ENCODE data around the gene MTA3. TPM values are rescaled to one million over a fixed set of nuclear protein-coding genes. Genes with fewer than 3 reads are reported as not detected.
"Not testable (repeated sequence)": the region's sequence is repeated elsewhere in the genome, so short reads cannot be mapped to it uniquely, and the experiment has no call there.

The MTA3 gene
- total RNA-seq, 1 donor from 2014 or later, result 19.7 TPM

GRCh38 chr2:42601076-42601475, 32.6 kb downstream of the MTA3 start:
- ATAC-seq (no peak), DNase-seq (ENCODE audit: missing footprints) (no peak)
- intact Hi-C loops (cut with DNase I), result no loop called here

- intact Hi-C loops (cut with DNase I), result no loop called here
- ATAC-seq (no peak), DNase-seq (ENCODE audit: missing footprints) (no peak)
Observed at GRCh38 chr2:42602218-42602875, 33.9 kb downstream of the MTA3 start.

- no peak for ATAC-seq
- DNase-seq (ENCODE audit: missing footprints), result no peak
- intact Hi-C loops (cut with DNase I), result no loop called here
Observed at GRCh38 chr2:42602876-42603219, 34.4 kb downstream of the MTA3 start.

GRCh38 chr2:42604341-42604867, 36.0 kb downstream of the MTA3 start:
- ATAC-seq; intact Hi-C loops (cut with DNase I); DNase-seq (ENCODE audit: missing footprints): not testable (repeated sequence)

- ATAC-seq; intact Hi-C loops (cut with DNase I): not testable (repeated sequence)
Observed at GRCh38 chr2:42606166-42606565, 37.7 kb downstream of the MTA3 start.

DNA sequence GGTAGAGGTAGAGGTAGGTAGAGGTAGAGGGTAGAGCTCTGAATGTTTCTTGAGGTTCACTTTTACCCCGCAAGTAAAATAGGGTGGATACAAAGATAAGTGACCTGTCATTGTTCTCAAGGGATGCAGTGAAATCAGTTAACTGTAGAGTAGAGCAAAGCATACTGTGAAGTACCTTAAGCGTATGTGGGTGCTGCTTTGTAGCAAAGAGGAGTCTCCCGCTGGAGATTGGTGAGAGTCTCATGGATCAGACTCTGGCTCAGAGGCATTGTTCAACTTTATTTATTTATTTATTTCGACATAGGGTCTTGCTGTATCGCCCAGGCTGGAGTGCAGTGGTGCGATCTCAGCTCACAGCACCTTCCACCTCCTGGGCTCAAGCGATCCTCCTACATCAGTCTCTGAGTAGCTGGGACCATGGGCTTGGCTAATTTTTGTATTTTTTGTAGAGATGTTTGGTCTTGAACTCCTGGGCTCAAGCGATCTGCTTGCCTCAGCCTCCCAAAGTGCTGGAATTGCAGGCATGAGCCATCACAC, 38.7 kb downstream of the MTA3 start:
- intact Hi-C loops (cut with DNase I), result no loop called here
- DNase-seq (ENCODE audit: missing footprints), result no peak
- no peak for ATAC-seq

More at GRCh38 chr2:42606166-42606565, 37.7 kb downstream of the MTA3 start:
- not testable (repeated sequence) for DNase-seq (ENCODE audit: missing footprints)

- intact Hi-C loops (cut with DNase I), result no loop called here
- ATAC-seq, result no peak
- no peak for DNase-seq (ENCODE audit: missing footprints)
Observed at GRCh38 chr2:42613281-42614064, 45.0 kb downstream of the MTA3 start.

GRCh38 chr2:42614838-42615237, 46.4 kb downstream of the MTA3 start:
- intact Hi-C loops (cut with DNase I), result no loop called here
- ATAC-seq, result no peak
- no peak for DNase-seq (ENCODE audit: missing footprints)

DNA sequence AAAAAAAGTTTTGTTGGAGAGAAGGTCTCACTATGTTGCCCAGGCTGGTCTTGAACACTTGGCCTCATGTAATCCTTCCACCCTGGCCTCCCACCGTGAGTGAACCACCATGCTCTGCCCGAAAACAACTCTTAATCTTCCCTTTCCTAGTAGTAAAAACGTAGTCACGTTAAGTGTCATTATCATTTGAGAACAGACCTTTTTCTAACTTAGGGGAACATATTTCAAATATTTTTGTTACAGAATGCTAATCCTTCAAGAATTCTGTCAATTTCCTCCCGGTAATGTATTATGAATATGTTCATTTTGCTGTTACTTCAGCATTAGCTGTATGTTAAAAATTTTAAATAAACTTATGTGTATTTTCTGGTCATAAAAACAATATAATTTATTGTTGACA, 49.7 kb downstream of the MTA3 start:
- ATAC-seq, result no peak

DNA sequence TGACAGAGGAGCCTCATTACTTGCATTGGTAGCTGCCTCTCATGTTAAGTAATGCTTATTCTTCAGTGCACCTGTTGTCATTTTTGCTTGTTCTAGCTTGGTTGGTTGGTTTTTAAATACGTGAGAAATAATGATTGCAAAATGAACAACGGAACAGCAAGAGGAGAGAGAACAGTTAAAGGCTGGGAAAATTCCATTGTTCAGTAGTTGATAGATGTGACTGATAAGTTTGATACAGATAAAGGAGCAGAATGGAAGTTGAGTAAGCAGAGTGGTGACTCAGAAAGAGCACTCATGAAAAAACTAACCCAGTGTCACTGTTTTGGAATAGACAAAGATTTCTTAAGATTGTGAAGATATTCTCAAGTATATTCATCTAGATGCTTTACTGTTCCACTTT, 50.5 kb downstream of the MTA3 start:
- DNase-seq (ENCODE audit: missing footprints), result no peak
- intact Hi-C loops (cut with DNase I), result no loop called here

More for the DNA sequence above, 49.7 kb downstream of the MTA3 start:
- intact Hi-C loops (cut with DNase I), result no loop called here
- no peak for DNase-seq (ENCODE audit: missing footprints)

DNA sequence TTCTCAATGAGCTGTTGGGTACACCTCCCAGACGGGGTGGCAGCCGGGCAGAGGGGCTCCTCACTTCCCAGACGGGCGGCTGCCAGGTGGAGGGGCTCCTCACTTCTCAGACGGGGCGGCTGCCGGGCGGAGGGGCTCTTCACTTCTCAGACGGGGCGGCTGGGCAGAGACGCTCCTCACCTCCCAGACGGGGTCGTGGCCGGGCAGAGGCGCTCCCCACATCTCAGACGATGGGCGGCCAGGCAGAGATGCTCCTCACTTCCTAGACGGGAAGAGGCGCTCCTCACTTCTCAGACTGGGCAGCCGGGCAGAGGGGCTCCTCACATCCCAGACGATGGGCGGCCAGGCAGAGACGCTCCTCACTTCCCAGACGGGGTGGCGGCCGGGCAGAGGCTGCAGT, 53.2 kb downstream of the MTA3 start:
- ATAC-seq; intact Hi-C loops (cut with DNase I); DNase-seq (ENCODE audit: missing footprints): not testable (repeated sequence)

More for the DNA sequence above, 50.5 kb downstream of the MTA3 start:
- no peak for ATAC-seq

GRCh38 chr2:42622943-42623676, 54.7 kb downstream of the MTA3 start:
- intact Hi-C loops (cut with DNase I), result no loop called here
- no peak for ATAC-seq
- DNase-seq (ENCODE audit: missing footprints), result no peak

DNA sequence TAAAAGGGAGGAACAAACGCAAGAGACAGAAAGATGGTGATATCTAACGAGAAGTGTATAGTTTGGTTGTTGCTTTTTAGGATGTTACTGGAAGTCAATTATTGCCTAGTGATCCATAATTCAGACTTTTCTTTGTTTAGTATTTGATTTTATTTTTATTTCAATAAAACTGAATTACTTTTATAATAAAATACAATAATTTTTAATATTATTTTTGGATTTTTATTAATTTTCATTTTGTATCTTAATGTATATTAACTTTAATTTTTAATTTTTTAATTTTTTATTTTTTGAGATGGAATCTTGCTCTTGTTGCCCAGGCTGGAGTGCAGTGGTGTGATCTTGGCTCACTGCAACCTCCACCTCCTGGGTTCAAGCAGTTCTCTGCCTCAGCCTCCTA, 55.6 kb downstream of the MTA3 start:
- intact Hi-C loops (cut with DNase I), result no loop called here
- ATAC-seq (no peak), DNase-seq (ENCODE audit: missing footprints) (no peak)

DNA sequence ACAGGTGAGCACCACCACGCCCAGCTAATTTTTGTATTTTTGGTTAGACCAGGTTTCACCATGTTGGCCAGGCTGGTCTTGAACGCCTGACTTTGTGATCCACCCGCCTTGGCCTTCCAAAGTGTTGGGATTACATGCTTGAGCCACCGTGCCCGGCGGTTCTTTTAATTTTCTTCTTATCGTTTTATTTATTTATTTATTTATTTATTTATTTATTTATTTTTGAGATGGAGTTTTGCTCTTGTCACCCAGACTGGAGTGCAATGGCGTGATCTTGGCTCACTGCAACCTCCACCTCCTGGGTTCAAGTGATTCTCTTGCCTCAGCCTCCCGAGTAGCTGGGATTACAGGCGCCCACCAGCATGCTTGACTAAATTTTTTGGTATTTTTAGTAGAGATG, 59.6 kb downstream of the MTA3 start:
- ATAC-seq; intact Hi-C loops (cut with DNase I): not testable (repeated sequence)

DNA sequence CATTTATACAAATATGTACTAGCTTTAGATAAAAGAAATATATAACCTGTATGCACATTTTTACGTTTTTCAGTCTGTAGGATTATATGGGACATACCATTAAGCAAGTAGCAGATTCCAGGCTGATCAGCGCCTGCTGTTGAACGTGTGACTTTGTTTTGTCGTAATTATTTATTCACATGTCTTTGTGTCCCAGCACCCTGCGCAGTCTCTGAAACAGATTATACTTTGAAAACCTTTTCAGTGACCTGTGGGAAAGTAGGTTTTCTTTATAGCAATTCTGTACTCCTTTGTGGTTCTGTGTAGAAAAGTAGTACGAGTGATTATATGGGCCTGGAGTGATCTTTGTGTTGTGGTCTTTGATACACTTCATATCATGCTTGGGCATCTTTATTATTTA, 68.5 kb downstream of the MTA3 start:
- ATAC-seq (no peak), DNase-seq (ENCODE audit: missing footprints) (no peak)
- intact Hi-C loops (cut with DNase I), result no loop called here

More for the DNA sequence above, 59.6 kb downstream of the MTA3 start:
- not testable (repeated sequence) for DNase-seq (ENCODE audit: missing footprints)

DNA sequence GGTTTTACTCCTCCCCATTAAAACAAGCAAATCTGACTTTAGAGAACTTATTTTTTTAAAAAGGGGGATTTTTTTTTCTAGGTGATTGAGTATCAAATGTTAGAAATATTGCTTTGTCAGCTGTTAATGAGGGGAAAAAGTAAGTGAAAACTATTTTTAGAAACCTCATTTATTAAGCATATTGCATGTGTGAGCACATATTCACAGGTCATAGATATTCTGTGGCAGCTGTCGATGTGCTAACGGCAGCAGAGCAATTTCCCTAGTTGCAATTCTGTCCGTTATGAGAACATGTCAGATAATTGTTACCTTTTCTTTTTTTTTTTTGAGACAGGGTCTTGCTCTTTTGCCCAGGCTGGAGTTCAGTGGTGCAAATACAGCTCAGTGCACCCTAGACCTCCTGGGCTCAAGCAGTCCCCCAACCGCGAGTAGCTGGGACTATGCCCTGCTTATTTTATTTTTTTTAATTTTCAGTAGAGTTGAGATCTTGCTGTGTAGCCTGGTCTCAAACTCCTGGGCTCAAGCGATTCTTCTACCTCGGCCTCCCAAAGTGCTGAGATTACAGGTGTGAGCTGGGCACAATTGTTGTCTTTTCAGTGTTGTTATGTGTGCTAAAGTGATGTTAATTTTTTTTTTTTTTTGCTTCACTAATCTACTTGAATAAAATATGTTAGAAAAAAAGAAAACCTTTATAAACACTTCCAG, 69.8 kb downstream of the MTA3 start:
- ATAC-seq (no peak), DNase-seq (ENCODE audit: missing footprints) (no peak)
- intact Hi-C loops (cut with DNase I), result no loop called here

DNA sequence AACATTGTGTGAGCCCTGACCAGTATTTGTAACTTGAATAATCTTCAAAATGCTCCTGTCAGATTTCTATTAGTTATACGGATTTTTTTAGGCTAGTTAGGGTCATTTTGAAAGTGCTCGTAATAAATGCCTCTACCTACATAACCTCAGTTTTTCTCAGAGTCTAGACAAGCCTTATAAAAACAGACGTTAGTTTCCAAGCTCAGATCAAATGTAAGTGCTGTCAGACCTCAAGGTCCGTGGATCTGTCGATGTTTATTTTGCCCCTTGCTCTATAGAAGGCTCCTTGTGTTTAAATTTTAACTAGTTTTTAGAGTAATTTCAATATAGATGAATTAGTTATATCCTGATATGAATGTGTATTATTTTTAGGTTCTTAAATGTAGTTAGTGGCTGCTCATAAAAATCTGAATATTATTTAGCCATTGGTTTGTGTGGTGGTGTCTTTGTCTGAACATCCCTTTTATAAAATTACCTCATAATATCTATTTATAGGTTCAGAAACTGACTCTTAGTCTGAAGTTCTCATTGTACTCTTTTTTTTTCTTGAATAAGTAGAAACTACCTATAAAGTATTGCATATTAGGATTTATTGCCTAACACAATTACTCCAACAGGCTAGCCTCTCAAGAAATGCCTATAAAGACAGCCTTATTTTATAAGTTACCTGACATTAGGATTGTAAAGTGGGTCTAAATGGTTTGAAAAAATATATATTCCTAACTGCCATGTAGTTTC, 71.1 kb downstream of the MTA3 start:
- ATAC-seq (no peak), DNase-seq (ENCODE audit: missing footprints) (no peak)
- intact Hi-C loops (cut with DNase I), result no loop called here

- ATAC-seq, result no peak
- intact Hi-C loops (cut with DNase I), result no loop called here
- no peak for DNase-seq (ENCODE audit: missing footprints)
Observed at GRCh38 chr2:42640261-42640660, 71.8 kb downstream of the MTA3 start.
